Kidney tubule cell (primary cell): ENCODE data around the gene RGMB.

Source experiments
- DNase-seq: peaks from one replicate; pipeline ENCODE4 v3.0.0-alpha.2; 2018; ENCODE audit warnings: low spot score

Gene RGMB

GRCh38 chr5:98785244-98785643 lies 11.8 kb downstream of the RGMB start:
- no peak for DNase-seq

DNA sequence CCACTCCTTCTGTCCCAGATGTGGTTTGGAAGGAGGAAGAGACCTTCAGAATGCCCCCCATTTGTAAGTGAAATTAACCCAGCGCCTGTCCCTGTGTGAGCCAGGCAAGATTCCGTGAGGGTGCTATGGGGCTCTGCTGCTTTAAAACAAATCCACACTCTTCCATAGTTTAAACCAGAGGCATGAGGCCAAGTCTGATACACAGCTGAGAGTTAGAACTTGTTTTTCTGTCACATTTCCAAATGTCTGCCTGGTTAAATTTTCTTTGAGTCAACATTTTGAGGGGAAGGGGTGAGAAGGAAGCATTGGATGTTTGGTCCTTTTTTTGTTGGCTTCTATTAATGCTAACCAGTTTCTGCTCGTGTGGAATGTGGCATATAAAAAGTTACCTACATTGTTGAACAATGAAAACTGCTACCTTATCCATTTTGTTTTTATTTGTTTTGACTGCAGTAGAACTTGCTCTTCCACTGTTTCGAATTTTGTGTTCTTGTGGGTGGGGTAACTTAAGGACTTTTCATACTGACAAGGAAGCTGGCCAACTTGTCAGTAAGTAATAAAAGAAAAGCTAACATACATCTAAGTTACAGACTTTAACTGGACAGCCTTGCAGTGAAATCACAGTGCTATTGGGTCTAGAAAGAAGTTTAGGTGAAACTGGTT lies 12.9 kb downstream of the RGMB start:
- no peak for DNase-seq

GRCh38 chr5:98787131-98787719 lies 13.8 kb downstream of the RGMB start:
- DNase-seq, result no peak

DNA sequence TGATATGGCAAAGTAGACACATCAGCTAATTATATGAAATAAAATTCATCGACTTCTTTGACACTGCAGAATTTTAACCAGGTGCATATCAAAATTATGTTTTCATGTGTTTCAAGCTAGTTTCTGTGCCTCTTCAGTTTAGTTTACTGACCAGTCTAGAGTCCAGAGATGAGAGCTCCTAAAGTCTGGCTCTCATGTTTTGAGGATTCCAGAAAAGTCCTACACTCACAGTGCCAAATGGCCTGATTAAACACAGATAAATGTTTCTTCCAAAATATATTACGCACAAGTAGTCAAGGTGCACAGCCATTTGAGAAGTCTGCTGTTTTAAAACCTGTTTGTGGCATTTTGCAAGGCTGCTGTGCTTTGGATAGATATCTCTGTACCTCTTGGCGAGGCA lies 15.6 kb downstream of the RGMB start:
- no peak for DNase-seq

DNA sequence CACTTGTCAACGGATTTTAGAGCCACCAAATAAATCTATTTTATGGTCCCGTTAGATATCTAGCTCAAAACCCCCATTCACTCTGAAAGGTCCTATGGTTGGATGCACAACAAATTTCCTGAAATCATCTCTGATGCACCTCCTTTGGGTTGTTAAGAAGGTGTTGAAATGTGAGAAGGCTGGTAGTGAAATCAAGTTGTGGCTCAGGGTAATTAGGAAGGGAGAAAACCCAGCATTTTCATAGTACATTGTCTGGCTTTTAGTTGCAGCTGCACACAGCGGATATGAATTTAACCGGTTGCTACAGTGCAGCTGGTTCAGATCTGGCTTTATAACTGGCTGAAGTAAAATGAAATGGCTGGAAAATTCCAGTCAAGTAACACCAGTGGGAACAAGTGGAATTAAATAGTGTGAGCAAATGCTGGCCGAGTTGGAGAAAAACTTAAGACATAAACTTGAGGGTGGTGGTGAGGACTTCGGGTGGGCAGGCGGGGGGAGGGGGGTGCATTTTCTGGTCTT lies 17.6 kb downstream of the RGMB start:
- DNase-seq, result no peak

DNA sequence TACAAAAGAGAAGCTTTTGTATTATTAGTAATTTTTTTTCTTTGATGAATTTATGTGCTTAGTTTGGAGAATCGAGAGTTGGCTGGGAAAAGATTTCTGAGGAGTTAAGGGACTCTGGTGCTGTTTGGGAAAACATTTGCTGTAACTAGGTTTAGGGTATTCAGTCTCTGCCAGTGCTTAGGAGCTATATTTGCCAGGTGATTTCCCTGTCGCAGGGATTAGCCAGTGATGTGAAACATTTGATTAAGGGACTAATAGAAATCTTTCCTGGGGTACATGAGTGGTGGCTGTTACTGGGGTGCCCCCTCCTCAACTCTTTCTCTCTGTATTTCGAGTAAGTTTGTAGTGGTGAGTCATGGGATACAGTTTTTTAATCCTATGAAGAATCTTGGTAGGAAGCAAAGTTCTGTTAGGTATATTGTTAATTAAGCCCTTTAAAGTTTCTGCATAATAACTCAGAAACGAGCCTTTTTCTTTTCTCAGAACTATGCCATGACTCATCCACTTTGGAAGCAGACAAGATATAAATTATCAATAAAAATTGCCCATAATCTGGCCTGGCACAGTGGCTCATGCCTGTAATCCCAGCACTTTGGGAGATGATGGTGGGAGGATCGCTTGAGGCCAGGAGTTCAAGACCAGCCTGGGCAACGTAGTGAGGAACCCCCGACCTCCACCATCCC lies 18.6 kb downstream of the RGMB start:
- DNase-seq, result no peak

DNA sequence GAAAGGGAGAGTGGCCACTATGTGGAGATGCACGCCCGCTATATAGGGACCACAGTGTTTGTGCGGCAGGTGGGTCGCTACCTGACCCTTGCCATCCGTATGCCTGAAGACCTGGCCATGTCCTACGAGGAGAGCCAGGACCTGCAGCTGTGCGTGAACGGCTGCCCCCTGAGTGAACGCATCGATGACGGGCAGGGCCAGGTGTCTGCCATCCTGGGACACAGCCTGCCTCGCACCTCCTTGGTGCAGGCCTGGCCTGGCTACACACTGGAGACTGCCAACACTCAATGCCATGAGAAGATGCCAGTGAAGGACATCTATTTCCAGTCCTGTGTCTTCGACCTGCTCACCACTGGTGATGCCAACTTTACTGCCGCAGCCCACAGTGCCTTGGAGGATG lies 19.8 kb downstream of the RGMB start:
- no peak for DNase-seq

DNA sequence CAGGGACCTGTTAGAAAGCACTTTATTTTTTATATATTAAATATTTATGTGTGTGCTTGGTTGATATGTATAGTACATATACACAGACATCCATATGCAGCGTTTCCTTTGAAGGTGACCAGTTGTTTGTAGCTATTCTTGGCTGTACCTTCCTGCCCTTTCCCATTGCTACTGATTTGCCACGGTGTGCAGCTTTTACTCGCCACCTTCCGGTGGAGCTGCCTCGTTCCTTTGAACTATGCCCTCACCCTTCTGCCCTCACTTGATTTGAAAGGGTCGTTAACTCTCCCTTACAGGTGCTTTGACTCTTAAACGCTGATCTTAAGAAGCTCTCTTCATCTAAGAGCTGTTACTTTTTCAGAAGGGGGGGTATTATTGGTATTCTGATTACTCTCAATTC lies 20.5 kb downstream of the RGMB start:
- DNase-seq, result no peak

- no peak for DNase-seq
These were observed 21.1 kb downstream of the RGMB start for GRCh38 chr5:98794414-98795080.

DNA sequence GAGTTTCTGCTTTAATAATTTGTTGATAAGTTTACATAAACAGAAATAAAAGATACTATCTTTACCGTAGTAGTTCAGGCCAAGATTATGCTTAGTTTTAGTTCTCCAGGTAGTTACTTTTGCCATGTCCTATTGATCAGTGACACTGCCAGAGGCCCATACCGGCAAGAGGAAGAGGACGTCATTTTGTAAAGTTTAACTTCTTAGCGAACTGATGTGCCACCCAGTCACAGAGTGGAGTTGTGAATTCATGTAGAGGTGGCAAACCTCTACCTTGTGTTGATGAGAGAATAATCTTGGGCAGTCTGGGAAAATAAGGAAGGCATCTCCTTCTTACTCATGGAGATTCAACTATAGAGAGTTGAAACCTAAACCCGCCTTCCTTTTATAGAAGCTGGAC lies 21.8 kb downstream of the RGMB start:
- DNase-seq, result no peak

DNA sequence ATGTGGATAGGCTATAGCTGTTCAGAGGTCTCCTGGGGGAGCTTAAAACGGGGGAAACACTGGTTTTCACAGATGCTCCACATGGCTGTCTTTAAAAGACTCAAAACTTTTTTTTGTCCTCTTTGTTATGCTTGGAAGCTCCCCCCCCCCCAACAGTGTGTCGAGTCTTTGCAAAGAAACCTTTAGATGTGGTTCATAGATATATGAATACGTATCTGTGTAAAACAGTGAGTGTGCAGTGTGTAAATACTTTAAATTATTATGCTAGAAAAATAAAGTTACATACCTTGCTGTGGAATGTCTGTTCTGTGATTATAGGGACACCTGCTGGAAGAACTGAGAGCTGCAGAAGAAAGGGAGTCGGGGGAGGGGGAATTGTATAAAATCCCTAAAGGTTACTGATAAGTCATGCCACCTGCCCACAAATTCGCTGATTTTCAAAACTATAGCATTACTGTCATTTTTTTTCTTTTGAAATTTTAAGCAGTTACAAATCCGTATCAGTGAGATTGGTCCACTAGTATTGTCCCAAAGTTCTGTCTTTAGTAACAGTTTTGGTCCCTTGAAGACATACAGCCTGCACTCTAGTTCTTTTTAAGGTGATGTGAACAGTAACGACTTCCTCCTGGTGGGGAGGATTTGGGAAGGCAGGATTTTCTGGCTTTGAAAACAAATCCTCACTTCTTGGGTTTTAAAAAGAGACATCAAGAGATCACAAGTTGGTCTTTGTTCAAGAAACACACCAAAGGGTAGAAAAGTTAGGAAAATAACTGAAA lies 22.9 kb downstream of the RGMB start:
- DNase-seq, result peak; percentile 70

- no peak for DNase-seq
These were observed 24.9 kb downstream of the RGMB start for GRCh38 chr5:98798371-98798770.

DNA sequence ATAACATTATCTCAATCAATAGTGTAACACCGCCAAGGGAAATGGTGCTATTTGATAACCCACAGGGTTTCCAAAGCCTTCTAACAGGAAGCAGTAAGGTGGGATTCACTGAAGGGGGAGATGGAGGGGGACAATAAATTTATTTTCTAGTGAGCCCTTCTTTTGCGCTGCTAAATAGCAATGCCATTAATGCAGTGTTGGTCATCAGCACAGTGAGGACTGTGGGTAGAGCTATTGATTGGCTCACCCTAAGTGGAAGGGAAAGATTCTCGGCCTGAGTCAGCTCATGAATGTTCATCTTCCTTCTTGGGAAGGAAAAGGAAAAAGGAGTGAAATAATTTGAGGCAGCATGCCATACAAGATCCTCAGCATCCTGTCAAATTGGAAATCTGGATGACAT lies 25.4 kb downstream of the RGMB start:
- DNase-seq, result no peak

DNA sequence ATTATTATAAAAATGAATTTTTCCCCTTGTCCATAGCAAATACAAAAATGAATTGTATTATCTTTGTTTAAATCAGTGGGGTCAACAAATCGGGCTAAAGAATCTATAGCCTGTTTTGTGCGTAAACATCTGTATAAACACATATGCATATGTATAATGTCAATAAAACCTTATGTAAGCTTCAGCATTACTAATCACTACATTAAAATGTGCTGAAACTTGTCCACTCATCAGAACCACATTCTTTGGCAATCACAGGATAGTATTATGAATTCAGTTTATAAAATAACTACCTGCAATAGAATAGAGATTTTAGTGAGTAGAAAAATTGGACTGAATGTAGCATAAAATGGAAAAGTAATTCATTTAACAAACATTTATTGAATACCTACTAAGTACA lies 30.6 kb downstream of the RGMB start:
- DNase-seq, result no peak

GRCh38 chr5:98805070-98805469 lies 31.6 kb downstream of the RGMB start:
- no peak for DNase-seq

GRCh38 chr5:98807806-98808205 lies 34.3 kb downstream of the RGMB start:
- no peak for DNase-seq

GRCh38 chr5:98810206-98810605 lies 36.7 kb downstream of the RGMB start:
- no peak for DNase-seq

GRCh38 chr5:98813755-98814154 lies 40.3 kb downstream of the RGMB start:
- peak; percentile 16 for DNase-seq

DNA sequence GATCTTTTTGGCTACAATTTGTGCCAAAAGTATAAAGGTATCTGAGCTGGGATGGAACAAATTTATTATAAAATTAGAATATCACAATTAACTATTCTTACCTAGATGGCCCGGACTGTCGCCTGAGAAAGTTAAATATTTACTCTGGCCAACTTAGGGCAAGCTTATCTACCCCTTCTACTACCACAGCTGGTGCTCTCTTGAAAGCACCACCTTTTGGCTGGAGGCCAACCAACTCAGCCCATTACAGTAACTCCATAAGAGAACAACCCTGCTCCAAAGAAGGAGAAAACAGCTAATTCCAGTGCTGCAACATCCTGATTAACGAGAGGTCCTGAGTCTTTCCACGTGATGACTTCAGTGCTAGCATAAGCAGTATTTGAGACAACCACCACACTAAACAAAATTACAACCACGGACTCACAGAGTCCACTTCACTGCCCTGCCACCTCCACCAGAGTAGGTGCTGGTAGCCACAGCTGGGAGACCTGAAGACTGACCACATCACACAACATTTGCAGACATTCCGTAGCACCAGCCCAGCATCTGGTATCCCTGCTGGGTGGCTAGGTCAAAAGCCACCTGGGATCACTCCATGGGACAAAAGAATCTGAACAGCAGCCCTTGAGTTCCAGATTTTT lies 43.2 kb downstream of the RGMB start:
- peak; percentile 35 for DNase-seq

GRCh38 chr5:98825582-98826375 lies 52.3 kb downstream of the RGMB start:
- no peak for DNase-seq

DNA sequence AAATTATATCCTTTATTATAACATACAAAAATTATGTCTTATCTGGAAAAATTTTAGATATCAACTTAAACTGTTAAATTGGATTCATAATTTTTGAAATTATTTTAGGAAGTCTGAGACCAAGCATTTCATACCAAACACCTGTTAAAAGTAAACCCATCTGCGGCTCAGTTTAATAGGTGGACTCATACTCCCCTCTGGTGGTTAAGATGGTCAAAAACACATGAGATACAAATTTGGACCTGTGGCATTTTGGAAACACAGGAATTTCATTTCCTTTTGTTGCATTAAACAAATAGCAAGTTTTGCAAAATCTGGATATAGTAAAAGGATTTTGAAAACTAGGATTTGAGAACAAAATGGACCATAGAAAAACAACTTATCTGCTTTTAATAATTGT lies 53.7 kb downstream of the RGMB start:
- DNase-seq, result peak; percentile 61
